ENCODE results near the gene CENPT.
"Not testable (repeated sequence)": the region's sequence is repeated elsewhere in the genome, so short reads cannot be mapped to it uniquely, and the experiment has no call there.

CENPT gene

GRCh38 chr16:67848118-67848517 is 625 bp upstream of the CENPT start:
- DNase-seq (ENCODE audit: extremely low read depth in 1 of 2, low read depth in 1 of 2), result no peak

GRCh38 chr16:67846320-67847063 is 1.0 kb downstream of the CENPT start, which contains the start of gene NUTF2:
NUTF2 (plus strand) TSS chr16:67846933; CDS start chr16:67865131, 18,198 bp downstream.
- DNase-seq (ENCODE audit: extremely low read depth in 1 of 2, low read depth in 1 of 2), result peak; percentile 83 to 90

GRCh38 chr16:67846063-67846319 is 1.5 kb downstream of the CENPT start:
- no peak for DNase-seq (ENCODE audit: extremely low read depth in 1 of 2, low read depth in 1 of 2)

GRCh38 chr16:67845291-67846062 is 2.0 kb downstream of the CENPT start:
- no peak for DNase-seq (ENCODE audit: extremely low read depth in 1 of 2, low read depth in 1 of 2)

- no peak for DNase-seq (ENCODE audit: extremely low read depth in 1 of 2, low read depth in 1 of 2)
Measured at GRCh38 chr16:67844497-67844896, 3.0 kb downstream of the CENPT start.

GRCh38 chr16:67843343-67843765 is 4.1 kb downstream of the CENPT start:
- DNase-seq (ENCODE audit: extremely low read depth in 1 of 2, low read depth in 1 of 2), result no peak

GRCh38 chr16:67842509-67843342 is 4.8 kb downstream of the CENPT start:
- peak in 1 of 2 donors; percentile 28 for DNase-seq (ENCODE audit: extremely low read depth in 1 of 2, low read depth in 1 of 2)

- peak; percentile 86 to 88 for DNase-seq (ENCODE audit: extremely low read depth in 1 of 2, low read depth in 1 of 2)
Measured at GRCh38 chr16:67841816-67842508, 5.5 kb downstream of the CENPT start, which contains the start of gene THAP11. THAP11 (plus strand) TSS chr16:67842320; CDS start chr16:67842555, 235 bp downstream.

- no peak for DNase-seq (ENCODE audit: extremely low read depth in 1 of 2, low read depth in 1 of 2)
Measured at GRCh38 chr16:67841198-67841815, 6.2 kb downstream of the CENPT start.

- no peak for DNase-seq (ENCODE audit: extremely low read depth in 1 of 2, low read depth in 1 of 2)
Measured at GRCh38 chr16:67837811-67838210, 9.7 kb downstream of the CENPT start.

GRCh38 chr16:67837190-67837589 is 10.3 kb downstream of the CENPT start:
- DNase-seq (ENCODE audit: extremely low read depth in 1 of 2, low read depth in 1 of 2), result not testable (repeated sequence)

GRCh38 chr16:67834242-67834614 is 13.3 kb downstream of the CENPT start:
- no peak for DNase-seq (ENCODE audit: extremely low read depth in 1 of 2, low read depth in 1 of 2)

- DNase-seq (ENCODE audit: extremely low read depth in 1 of 2, low read depth in 1 of 2), result peak; percentile 75 to 87
Measured at GRCh38 chr16:67833415-67834241, 13.9 kb downstream of the CENPT start.

GRCh38 chr16:67833030-67833414 is 14.5 kb downstream of the CENPT start:
- no peak for DNase-seq (ENCODE audit: extremely low read depth in 1 of 2, low read depth in 1 of 2)

GRCh38 chr16:67828651-67829050 is 18.8 kb downstream of the CENPT start:
- no peak for DNase-seq (ENCODE audit: extremely low read depth in 1 of 2, low read depth in 1 of 2)

- no peak for DNase-seq (ENCODE audit: extremely low read depth in 1 of 2, low read depth in 1 of 2)
Measured at GRCh38 chr16:67825906-67826305, 21.6 kb downstream of the CENPT start.

- no peak for DNase-seq (ENCODE audit: extremely low read depth in 1 of 2, low read depth in 1 of 2)
Measured at GRCh38 chr16:67825119-67825518, 22.4 kb downstream of the CENPT start.

- no peak for DNase-seq (ENCODE audit: extremely low read depth in 1 of 2, low read depth in 1 of 2)
Measured at GRCh38 chr16:67822511-67822910, 25.0 kb downstream of the CENPT start.

GRCh38 chr16:67820608-67821259 is 26.8 kb downstream of the CENPT start:
- DNase-seq (ENCODE audit: extremely low read depth in 1 of 2, low read depth in 1 of 2), result no peak

All from activated CD8-positive, alpha-beta memory T cell treated with anti-CD3 and anti-CD28 coated beads for 1 hour (primary cell).